GM10847 (cell line): ENCODE data around the gene CUL1.

Source experiments
- POLR2A ChIP-seq: IDR thresholded peaks from 2 replicates; pipeline ENCODE4 v1.6.1; 2011; ENCODE audit not compliant: insufficient read length; ENCODE audit errors: extremely low read depth

Gene CUL1

GRCh38 chr7:148821422-148821821 is 122.7 kb downstream of the CUL1 start:
- no peak for TF ChIP-seq POLR2A

DNA sequence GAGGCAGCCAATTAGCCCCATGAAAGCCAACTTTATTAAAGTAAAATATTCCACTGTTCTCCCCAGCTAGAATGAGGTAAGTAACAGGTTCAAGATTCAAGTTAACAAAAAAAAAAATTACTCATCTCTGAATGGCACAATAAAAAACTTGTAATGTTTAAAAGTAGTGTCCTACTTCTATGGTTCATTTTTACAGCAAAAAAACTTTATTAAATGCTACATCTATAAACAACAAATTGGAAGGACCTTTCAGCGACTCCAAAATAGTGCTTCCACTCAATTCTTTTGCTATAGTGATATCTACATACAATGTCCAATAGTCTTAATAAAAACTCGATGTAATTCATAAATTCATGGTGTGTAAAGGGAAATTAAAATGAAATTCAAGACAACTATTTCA is 126.2 kb downstream of the CUL1 start:
- no peak for TF ChIP-seq POLR2A

GRCh38 chr7:148825338-148825737 is 126.6 kb downstream of the CUL1 start:
- no peak for TF ChIP-seq POLR2A

DNA sequence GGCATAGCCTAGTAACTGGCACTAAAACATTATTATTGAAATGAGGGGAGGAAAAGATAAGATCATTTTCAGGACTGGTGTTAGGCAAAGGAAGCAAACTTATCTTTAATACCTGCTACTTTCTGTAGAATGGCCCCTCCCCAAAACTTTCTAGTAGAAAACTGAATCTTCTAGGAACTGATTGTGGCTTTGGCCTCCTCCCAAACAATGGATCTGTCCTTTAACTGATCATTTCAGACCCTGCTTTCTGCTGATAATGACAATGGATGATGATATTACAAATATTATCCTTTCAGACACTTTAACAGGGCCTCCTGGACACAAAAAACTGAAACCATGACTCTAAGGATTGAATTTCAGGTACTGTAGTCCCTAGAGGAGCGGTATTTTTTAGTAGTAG is 130.3 kb downstream of the CUL1 start:
- TF ChIP-seq POLR2A, result no peak

DNA sequence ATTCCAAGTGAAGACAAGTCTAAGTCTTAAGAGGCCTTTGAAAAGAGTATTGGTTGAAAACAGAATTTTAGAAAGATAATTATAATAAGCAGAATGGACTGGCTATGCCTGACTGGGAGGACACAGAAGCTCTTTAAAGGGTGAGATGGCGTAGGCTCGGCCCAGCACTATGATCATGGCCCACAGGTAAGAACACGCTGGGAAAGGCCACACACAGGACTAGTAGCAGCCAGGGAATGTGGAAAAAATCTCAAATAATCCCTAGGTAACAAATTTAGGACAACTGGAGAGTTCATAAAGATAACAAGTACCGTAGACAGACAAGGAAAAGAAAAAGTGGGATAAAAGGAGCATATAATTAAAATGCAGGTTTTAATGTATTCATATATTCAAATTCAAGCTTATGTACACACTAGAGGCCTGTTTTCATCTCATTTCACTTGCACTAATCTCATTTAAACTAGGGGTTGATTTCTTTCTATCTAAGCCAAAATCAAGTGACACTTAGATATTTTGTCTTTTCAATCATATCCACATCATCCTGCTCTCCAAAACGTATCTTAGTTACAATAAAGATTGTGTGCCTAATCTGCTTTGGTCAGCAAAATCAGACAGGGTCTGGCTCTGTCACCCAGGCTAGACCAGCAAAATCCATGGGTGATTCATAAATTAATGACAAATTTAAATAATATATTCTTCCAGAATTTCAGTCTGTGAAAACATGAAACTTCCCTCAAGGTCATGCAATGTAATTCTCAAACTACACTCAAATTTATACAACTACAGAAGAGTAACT is 132.4 kb downstream of the CUL1 start:
- no peak for TF ChIP-seq POLR2A

GRCh38 chr7:148831782-148832181 is 133.1 kb downstream of the CUL1 start:
- no peak for TF ChIP-seq POLR2A

DNA sequence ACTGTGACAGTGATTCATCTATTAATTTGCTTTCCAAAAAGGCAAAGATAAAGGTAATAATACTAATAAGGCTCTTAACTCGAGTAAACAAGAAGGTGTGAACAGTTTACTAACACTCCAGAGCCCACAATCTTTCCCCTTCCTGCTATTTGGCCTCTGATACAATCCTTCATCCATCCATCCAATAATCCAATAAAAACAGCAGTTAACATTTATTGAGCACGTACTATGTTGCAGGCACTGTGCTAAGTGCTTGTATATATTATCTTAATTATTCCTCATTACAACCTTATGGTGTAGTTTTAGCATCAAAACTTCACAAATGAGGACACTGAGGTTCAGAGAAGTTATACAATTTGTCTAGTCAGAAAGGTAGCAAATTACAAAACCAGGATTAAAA is 135.9 kb downstream of the CUL1 start:
- no peak for TF ChIP-seq POLR2A

- no peak for TF ChIP-seq POLR2A
These were observed 137.2 kb downstream of the CUL1 start for GRCh38 chr7:148835854-148836253.

DNA sequence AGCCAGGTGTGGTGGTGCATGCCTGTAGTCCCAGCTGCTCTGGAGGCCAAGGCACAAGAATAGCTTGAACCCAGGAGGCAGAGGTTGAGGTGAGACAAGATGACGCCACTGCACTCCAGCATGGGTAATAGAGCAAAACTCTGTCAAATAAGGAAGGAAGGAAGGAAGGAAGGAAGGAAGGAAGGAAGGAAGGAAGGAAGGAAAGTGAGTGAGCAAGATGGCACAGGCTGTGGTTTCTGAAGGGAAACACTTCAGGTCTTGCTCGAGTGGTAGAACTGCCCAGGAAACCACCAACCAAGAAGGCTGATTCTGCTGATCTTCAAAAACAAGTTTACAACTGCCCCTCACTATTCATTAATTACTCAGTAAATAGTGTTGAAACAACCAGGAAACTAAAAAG is 140.2 kb downstream of the CUL1 start:
- no peak for TF ChIP-seq POLR2A

DNA sequence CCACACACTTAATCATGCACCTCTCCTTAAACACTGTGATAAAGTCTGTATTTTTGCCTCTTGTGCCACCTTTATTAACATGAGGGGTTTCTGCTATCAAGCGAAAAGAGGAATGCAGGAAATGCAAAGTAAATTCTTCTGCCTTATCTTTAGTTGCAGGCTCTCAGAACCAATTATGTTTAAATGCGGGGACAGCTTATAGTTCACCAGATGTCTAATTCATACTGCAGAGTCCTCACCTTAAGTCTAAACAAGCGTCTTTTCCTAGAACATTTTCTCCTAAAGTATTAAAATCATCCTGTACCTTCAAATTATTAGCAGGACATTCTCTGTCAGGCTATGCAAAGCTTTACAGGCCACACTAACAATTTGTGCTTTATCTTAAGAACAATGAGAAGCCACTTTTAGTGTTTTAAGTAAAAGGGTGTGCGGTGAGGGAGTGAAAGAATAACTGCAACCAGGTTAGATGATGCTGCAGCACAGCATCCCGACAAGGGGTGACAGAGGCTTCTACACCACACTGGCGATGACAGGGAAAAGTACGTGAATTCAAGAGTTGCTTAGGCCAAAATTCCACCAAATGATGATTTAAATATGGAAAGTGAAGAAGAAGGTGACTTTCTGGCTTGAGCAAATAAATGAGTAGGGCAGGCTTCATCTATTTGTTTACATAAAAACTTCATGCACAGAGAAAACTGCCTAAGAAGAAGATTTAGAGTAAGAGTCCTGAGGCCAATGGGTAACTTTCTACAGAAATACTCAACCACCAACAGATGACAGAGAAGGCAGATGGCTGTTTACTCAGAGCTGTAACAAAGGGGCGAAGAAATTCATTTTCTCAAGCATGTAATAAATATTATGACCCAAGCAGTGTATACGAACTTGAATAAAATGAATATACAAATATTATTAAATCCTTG is 149.4 kb downstream of the CUL1 start:
- TF ChIP-seq POLR2A, result no peak

DNA sequence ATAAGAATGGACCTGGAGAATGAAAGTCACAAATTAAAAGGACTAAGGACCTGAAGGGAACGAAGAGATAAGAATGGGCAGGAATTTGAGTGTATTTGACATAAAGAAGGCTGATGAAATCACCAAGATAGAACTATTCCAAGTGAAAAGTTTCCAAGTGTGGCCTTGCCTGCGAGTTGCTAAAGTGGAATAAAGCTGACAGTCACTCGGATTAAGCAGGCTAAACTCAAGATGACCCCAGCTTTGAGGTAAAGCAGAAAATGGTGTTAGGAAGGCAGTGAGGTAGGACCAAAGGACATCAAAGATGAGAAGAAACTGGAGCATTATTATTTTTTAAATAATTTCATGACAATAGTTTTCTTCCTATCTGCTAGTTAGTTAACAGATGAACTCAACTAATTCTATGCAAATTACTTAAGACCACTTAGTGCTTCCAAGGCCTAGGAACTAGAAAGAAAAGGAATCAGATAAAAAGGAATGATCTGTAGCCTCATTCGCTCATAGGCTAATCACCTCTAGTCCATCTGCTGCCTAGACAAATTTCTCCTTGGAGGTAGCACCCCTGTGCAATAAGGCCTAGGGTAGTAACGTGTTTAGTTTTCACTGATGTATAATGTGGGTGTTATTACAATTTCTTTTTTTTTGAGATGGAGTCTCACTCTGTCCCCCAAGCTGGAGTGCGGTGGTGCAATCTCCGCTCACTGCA is 150.8 kb downstream of the CUL1 start:
- no peak for TF ChIP-seq POLR2A

DNA sequence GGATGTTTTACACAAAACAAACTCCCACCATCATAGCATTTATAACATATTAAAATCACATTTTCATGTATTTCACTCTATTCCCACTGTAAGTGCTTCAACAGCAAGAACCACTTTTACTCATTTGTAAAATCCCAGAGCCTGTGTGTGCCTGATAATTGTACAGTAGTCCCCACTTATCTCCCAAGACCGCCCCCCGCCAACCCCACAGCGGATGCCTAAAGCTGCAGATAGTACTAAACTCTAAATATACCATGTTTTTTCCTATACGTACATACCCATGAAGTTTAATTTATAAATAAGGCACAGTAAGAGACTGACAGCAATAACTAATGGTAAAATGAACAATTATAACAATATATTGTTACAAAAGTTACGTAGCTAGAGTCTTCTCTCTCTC is 151.9 kb downstream of the CUL1 start:
- no peak for TF ChIP-seq POLR2A
